ENCODE results near the gene SCART1. TPM values are rescaled to one million over a fixed set of nuclear protein-coding genes. Genes with fewer than 3 reads are reported as not detected.

Gene SCART1
- total RNA-seq, 1 donor from 2014 or later, result 1.5 TPM

Other genes with a start within 250 kb of the SCART1 start
- gene UTF1, start 223.7 kb upstream of the SCART1 start, total RNA-seq, result not detected
- 0.98 TPM for gene VENTX, start 216.1 kb upstream of the SCART1 start, total RNA-seq
- gene ADAM8, start 177.1 kb upstream of the SCART1 start, total RNA-seq, result 11.0 TPM
- gene TUBGCP2, start 145.1 kb upstream of the SCART1 start, total RNA-seq, result 41.7 TPM
- 36.3 TPM for gene ZNF511, start 145.0 kb upstream of the SCART1 start, total RNA-seq
- gene CALY, start 117.0 kb upstream of the SCART1 start, total RNA-seq, result 4.7 TPM
- gene PRAP1, start 106.6 kb upstream of the SCART1 start, total RNA-seq, result not detected
- 54.0 TPM for gene FUOM, start 95.9 kb upstream of the SCART1 start, total RNA-seq
- 45.4 TPM for gene ECHS1, start 80.6 kb upstream of the SCART1 start, total RNA-seq
- gene PAOX, start 74.7 kb upstream of the SCART1 start, total RNA-seq, result 16.9 TPM
- 57.5 TPM for gene MTG1, start 59.8 kb upstream of the SCART1 start, total RNA-seq
- gene SPRN, start 29.3 kb upstream of the SCART1 start, total RNA-seq, result not detected
- gene CYP2E1, start 73.4 kb downstream of the SCART1 start, total RNA-seq, result 2.9 TPM
- not detected for gene SYCE1, start 111.6 kb downstream of the SCART1 start, total RNA-seq
- not detected for gene FRG2B, start 172.8 kb downstream of the SCART1 start, total RNA-seq

All from vagina (tissue), 1 donor.